ENCODE measurements around the gene NPPB.

The NPPB gene

GRCh38 chr1:11878081-11878890 is 19.5 kb upstream of the NPPB start:
- TF ChIP-seq NFIC (IDR thresholded peaks at IDR 0.05) (no peak), CEBPB (IDR thresholded peaks at IDR 0.05) (no peak), EGR1 (IDR thresholded peaks at IDR 0.05) (no peak), ZBTB7A (IDR thresholded peaks at IDR 0.05; ENCODE audit: low read depth) (no peak), REST (IDR thresholded peaks at IDR 0.05; ENCODE audit: low read depth) (no peak), YY1 (IDR thresholded peaks at IDR 0.05; ENCODE audit: low read depth) (no peak)

- no peak for TF ChIP-seq USF1 (IDR thresholded peaks at IDR 0.05)
- TF ChIP-seq TCF12 (IDR thresholded peaks at IDR 0.05; ENCODE audit: low read depth): no peak
- no peak for TF ChIP-seq RAD21 (IDR thresholded peaks at IDR 0.05; ENCODE audit: low read depth)
- TF ChIP-seq CREB1 (IDR thresholded peaks at IDR 0.05; ENCODE audit: low read depth): no peak
- TF ChIP-seq MAX (IDR thresholded peaks at IDR 0.05): no peak
These were observed 18.3 kb upstream of the NPPB start for GRCh38 chr1:11877074-11877473.

- TF ChIP-seq EGR1 (IDR thresholded peaks at IDR 0.05): no peak
- TF ChIP-seq RAD21 (IDR thresholded peaks at IDR 0.05; ENCODE audit: low read depth): no peak
- TF ChIP-seq MAX (IDR thresholded peaks at IDR 0.05): no peak
These were observed 16.3 kb upstream of the NPPB start for GRCh38 chr1:11875094-11875493.

GRCh38 chr1:11874624-11875023 is 15.9 kb upstream of the NPPB start:
- TF ChIP-seq TAF1 (IDR thresholded peaks at IDR 0.05; ENCODE audit: low read depth) (no peak), NFIC (IDR thresholded peaks at IDR 0.05) (no peak), RAD21 (IDR thresholded peaks at IDR 0.05; ENCODE audit: low read depth) (no peak), REST (IDR thresholded peaks at IDR 0.05; ENCODE audit: low read depth) (no peak), USF1 (IDR thresholded peaks at IDR 0.05) (no peak), CREB1 (IDR thresholded peaks at IDR 0.05; ENCODE audit: low read depth) (no peak), MAX (IDR thresholded peaks at IDR 0.05) (no peak), TCF12 (IDR thresholded peaks at IDR 0.05; ENCODE audit: low read depth) (no peak), CEBPB (IDR thresholded peaks at IDR 0.05) (no peak), EGR1 (IDR thresholded peaks at IDR 0.05) (no peak), ZBTB7A (IDR thresholded peaks at IDR 0.05; ENCODE audit: low read depth) (no peak), FOXM1 (IDR thresholded peaks at IDR 0.05; ENCODE audit: borderline replicate concordance, low read depth) (no peak), EP300 (IDR thresholded peaks at IDR 0.05; ENCODE audit: borderline replicate concordance) (no peak), YY1 (IDR thresholded peaks at IDR 0.05; ENCODE audit: low read depth) (no peak), TEAD4 (IDR thresholded peaks at IDR 0.05) (no peak)

GRCh38 chr1:11874258-11874562 is 15.5 kb upstream of the NPPB start:
- no peak for TF ChIP-seq ZBTB7A (IDR thresholded peaks at IDR 0.05; ENCODE audit: low read depth)
- no peak for TF ChIP-seq MAX (IDR thresholded peaks at IDR 0.05)
- no peak for TF ChIP-seq TCF12 (IDR thresholded peaks at IDR 0.05; ENCODE audit: low read depth)
- no peak for TF ChIP-seq EGR1 (IDR thresholded peaks at IDR 0.05)
- TF ChIP-seq TEAD4 (IDR thresholded peaks at IDR 0.05): no peak
- no peak for TF ChIP-seq CREB1 (IDR thresholded peaks at IDR 0.05; ENCODE audit: low read depth)
- TF ChIP-seq YY1 (IDR thresholded peaks at IDR 0.05; ENCODE audit: low read depth): no peak
- no peak for TF ChIP-seq FOXM1 (IDR thresholded peaks at IDR 0.05; ENCODE audit: borderline replicate concordance, low read depth)
- no peak for TF ChIP-seq NFIC (IDR thresholded peaks at IDR 0.05)
- no peak for TF ChIP-seq USF1 (IDR thresholded peaks at IDR 0.05)
- TF ChIP-seq CEBPB (IDR thresholded peaks at IDR 0.05): no peak
- no peak for TF ChIP-seq RAD21 (IDR thresholded peaks at IDR 0.05; ENCODE audit: low read depth)
- no peak for TF ChIP-seq EP300 (IDR thresholded peaks at IDR 0.05; ENCODE audit: borderline replicate concordance)
- TF ChIP-seq REST (IDR thresholded peaks at IDR 0.05; ENCODE audit: low read depth): no peak
- no peak for TF ChIP-seq TAF1 (IDR thresholded peaks at IDR 0.05; ENCODE audit: low read depth)
